GM19468 (cell line): Measurements from ENCODE around the gene NSL1.
"Not testable (repeated sequence)": the region's sequence is repeated elsewhere in the genome, so short reads cannot be mapped to it uniquely, and the experiment has no call there.

Experiments used
- ATAC-seq: cut with Tn5 transposase; IDR thresholded peaks from one replicate; pipeline ENCODE4 v1.9.1; 2021; ENCODE audit warnings: mild to moderate bottlenecking, moderate library complexity, moderate number of reproducible peaks; ENCODE audit not compliant: unreplicated experiment; ENCODE audit errors: extremely low read depth

The NSL1 gene

DNA sequence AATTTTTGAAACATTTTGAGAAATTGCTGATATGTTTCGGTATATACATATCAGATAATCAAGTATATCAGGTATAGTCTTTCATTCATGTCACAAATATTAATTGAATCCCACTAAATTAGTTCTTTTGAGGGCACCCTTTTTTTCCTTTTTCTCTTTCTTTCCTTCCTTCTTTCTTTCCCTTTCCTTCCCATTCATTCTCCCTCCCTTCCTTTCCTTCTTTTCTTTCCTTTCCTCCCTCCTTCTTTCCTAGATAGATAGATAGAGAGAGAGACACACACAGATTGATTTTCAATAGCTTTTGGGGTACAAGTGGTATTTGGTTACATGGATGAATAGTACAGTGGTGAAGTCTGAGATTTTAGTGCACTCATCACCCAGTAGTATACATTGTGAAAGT is 5.7 kb downstream of the NSL1 start:
- no peak for ATAC-seq

DNA sequence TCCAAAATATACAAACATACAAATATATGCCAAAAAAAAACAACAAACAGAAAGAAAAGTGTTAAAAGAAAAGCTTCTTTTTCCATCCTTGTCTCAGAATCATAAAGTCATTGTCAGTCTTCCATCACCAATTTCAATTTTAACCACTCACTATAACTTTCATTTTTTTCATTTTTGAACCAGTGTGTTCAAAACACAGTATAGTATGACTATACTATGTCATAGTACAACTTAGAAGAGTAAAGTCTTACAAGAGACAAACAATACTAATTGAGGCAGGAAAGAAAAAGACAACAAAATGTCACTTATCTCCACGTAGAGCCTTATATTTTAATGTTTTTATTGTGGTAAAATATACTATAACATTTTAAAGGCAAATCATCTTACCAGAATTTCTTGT is 7.6 kb downstream of the NSL1 start:
- ATAC-seq = no peak

DNA sequence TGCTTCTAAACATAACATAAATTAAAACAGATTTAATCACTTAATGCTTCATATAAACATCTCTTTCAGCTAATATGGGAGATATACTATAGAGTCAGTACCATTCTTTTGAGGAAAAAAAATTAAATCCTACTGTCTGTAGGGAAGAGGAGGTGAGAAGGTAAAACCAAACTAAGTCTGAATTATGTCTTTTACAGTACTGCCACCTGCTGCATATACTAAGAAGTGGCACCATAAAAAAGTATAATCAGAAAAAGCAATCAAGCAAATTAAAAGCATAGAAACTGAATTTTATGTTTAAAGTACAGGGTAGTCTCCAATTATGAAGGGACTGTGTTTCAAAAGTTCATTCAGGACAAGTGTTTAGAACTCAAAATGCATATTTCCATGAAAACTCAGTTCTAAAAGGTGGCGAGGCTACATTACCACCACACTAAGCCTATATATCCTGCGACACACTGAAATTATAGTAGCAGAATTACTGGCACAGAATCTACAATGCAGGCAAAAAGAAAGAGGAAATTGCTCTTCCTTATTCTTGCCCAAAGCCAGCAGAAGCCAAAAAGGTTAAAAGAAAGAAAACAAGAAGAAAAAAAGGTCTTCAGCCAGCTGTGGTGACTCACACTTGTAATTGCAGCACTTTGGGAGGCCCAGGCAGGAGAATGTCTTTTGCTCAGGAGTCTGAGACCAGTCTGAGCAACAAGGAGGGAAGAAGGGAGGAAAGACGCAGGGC is 9.0 kb downstream of the NSL1 start:
- ATAC-seq = peak; percentile 36

DNA sequence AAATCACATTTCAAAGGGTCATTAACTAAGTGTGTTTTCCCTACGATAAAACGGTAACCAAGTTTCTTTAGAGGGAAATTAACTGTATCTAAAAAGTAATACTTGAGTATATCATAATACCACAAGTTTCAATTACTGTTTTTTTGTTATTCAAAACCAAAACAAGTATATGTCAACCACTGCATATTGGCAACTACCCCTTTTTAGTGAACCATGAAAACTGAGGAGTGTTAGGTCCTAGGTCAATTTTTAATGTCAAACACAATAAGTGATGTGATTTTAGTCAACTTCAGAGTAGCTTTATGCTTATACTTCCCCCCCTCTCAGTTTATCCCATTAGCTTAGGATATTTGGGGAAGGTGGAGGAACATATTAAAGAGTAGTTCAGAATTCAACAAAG is 10.4 kb downstream of the NSL1 start:
- ATAC-seq = no peak

DNA sequence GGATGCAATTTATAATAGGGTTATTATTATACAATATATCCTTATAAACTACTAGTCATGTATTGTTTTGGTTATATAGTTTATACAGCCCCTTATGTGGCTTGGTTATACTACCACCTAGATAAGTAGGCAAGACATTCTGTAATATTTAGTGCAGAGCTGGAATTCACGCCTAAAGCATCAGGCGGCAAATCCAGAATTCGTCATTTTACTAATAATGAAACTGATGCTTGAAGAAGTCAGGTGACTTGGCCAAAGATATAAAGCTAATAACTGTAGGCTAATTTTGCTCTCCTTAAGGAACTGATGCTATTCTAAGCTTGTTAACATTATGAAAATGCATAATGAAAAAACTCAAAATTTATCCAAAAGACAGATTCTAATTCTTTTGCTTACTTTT is 10.8 kb downstream of the NSL1 start:
- ATAC-seq = no peak

DNA sequence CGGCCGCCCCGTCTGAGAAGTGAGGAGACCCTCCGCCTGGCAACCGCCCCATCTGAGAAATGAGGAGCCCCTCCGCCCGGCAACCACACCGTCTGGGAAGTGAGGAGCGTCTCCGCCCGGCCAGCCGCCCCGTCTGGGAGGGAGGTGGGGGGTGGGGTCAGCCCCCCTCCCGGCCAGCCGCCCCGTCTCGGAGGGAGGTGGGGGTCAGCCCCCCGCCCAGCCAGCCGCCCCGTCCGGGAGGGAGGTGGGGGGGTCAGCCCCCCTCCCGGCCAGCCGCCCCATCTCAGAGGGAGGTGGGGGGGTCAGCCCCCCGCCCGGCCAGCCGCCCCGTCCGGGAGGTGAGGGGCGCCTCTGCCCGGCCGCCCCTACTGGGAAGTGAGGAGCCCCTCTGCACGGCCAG is 12.5 kb downstream of the NSL1 start:
- ATAC-seq = not testable (repeated sequence)

DNA sequence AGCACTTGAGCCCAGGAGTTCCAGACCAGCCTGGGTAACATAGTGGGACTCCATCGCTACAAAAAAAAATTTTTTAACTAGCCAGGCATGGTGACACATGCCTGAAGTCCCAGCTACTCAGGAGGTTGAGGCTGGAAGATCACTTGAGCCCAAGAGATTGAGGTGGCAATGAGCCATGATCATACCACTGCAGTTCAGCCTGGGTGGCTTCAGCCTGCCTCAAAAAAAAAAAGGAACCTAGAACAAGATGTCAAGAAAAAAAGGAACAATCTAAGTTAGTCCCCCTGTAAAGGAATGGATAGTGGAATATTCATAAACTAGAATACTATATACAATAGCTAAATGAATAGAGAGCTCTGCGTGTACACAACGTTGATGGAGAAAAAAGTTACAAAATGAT is 14.4 kb downstream of the NSL1 start:
- ATAC-seq = no peak

DNA sequence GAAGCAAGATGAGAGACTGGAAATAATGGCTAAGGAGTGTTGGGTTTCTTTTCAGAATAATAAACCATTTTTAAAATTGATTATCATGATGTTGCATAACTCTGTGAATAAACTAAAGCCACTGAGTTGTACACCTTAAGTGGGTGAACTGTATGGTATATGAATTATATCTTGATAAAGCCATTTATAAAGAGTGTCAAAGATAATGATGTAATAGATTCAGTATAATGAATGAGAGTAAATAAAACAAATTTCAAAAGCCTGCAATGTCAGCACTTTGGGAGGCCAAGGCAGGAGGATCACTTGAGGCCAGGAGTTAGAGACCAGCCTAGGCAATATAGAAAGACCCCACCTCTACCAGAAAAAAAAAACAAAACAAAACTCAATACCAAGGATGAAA is 16.3 kb downstream of the NSL1 start:
- ATAC-seq = no peak

DNA sequence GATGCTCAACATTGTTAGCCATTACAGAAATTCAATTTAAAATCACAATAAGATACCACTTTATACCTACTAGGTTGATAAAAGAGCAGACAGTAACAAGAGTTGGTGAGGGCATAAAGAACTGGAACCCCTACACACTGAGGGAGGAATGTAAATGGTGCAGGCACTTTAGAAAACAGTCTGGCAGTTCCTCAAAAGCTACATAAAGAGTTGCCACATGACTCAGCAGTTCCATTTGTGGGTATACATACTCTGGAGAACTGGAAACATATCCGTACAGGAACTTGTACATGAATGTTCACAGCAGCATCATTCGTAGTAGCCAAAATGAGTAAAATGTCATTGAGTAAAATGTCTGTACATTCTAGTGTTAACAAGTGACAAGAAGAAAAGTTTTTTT is 17.0 kb downstream of the NSL1 start:
- ATAC-seq = no peak

DNA sequence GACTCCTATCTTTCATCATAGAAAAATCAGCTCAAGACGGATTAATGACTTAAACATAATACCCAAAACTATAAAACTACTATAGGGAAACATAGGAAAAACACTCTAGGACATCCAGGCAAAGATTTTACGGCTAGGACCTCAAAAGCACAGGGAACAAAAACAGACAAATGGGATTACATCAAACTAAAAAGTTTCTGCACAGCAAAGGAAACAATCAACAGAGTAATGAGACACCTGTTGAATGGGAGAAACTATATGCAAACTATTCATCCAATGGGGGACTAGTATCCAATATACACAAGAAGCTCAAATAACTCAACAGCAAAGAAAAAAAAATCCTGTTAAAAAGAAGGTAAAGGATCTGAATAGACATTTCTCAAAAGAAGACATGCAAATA is 18.6 kb downstream of the NSL1 start:
- ATAC-seq = no peak

DNA sequence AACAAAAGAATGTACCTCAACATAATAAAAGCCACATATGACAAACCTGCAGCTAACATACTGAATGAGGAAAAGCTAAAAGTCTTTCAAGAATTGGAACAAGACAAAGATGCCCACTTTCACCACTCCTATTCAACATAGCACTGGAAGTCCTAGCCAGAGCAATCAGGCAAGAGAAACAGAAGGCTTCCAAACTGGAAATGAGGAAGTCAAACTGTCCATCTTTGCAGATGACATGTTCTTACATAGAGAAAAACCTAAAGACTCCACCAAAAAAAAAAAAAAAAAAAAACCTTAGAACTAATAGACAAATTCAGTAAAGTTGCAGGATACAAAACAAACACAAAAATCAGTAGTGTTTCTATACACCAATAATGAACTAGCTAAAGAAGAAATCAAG is 20.2 kb downstream of the NSL1 start:
- ATAC-seq = no peak

DNA sequence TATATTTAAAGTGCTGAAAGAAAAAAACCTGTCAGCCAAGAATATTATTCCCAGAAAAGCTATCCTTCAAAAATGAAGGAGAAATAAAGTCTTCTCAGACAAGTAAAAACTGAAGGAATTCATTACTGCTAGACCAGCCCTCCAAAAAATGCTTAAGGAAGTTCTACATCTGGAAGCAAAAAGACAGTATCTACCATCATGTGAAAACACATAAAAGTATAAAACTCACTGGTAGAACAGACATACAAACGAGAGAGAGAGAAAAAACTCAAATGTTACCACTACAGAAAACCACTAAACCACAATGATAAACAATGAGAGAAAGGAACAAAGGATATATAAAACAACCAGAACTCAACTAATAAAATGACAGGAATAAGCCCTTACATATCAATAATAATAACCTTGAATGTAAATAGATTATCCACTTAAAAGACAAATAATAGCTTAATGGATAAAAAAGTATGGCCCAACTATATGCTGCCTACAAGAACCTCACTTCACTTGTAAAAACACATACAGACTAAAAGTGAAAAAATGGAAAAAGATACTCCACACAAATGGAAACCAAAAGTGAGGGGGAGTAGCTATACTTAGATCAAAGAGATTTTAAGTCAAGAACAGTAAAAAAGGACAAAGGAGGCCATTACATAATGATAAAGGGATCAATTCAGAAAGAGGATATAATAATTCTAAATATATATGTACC is 22.0 kb downstream of the NSL1 start:
- ATAC-seq = no peak

DNA sequence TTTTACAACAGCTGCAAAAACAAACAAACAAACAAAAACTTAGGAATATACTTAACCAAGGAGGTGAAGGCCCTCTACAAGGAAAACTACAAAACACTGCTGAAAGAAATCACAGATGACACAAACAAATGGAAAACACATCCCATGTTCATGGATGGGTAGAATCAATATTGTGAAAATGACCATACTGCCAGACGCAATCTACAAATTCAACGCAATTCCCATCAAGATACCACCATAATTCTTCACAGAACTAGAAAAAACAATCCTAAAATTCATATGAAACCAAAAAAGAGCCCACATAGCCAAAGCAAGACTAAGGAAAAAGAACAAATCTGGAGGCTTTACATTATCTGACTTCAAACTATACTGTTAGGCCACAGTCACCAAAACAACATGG is 24.8 kb downstream of the NSL1 start:
- ATAC-seq = not testable (repeated sequence)

DNA sequence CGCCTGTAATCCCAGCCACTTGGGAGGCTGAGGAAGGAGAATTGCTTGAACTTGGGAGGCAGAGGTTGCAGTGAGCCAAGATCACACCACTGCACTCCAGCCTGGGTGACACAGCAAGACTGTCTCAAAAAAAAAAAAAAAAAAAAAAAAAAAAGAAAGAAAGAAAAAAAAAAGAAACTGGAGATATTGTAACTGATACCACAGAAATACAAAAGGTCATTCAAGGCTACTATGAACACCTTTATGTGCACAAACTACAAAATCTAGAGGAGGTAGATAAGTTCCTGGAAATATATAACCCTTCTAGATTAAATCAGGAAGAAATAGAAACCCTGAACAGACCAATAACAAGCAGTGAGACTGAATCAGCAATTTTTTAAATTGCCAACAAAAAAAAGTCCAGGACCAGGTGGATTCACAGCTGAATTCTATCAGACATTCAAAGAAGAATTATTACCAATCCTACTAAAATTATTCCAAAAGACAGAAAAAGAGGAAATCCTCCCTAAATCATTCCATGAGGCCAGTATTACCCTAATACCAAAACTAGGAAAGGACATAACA is 26.8 kb downstream of the NSL1 start:
- ATAC-seq = not testable (repeated sequence)

DNA sequence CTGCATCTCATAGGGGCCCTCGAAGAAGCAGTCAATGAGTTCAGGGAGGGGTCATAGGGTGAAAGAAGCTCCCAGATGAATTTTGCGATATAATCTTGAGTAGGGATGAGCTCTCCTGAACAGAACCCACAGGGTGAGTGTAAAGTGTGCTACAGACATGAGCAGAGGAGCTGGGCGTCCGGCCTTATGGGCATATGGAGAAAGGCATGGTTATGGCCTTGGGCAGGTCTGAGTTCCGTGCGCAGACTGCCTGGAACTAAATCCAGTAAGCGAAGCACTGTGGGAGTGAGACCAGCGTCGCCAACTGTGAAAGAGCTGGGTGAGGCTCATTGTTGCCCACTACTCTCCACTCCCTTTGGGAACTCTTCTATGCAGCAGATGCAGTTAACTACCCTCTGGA is 28.7 kb downstream of the NSL1 start:
- ATAC-seq = no peak

DNA sequence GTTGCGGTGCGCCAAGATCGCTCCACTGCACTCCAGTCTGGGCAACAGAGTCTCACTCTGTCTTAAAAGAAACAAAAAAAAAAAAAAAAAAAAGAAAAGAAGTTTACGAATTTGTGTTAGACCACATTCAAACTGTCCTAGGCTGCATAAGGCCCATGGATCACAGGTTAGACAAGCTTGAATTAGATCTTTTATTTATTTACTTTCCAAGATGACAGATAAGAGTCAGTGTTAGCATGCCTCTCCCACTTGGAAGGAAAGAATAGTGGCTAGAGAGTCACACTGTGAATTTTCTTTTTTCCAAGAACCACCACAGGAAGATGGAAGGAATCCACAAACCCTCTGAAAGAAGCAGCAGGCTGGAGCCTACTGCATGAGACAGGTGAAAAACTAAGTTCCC is 29.3 kb downstream of the NSL1 start:
- no peak for ATAC-seq

DNA sequence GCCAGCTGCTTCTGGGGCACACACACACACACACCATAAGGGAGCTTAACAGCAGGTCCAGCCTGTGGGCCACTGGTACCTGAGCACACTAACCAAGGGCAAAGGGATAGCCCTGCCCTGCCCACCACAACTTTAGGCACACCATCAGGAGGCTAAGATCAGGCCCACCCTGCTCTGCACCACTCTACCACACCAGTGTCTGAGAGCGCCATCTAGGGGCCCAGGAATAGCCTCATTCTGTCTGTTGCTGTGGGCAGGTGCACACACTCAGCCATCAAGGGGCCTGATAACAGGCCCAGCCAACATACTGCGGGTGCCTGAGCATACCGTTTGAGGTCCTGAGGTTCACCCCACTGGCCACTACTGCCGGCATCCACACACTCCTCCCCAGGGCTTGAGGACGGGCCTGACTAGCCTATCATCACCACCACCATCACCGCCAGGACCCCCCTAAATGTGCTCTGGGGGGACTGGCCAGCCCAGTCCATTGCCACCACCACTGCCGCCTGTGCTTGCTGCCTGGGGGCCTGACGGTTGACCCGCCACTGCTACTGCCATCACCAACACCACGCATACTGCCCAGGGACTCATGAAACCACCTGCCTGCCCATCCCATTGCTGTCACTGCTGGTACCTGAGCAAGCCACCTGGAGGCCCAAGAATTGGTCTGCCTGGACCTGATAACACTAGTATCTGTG is 31.3 kb downstream of the NSL1 start:
- no peak for ATAC-seq

DNA sequence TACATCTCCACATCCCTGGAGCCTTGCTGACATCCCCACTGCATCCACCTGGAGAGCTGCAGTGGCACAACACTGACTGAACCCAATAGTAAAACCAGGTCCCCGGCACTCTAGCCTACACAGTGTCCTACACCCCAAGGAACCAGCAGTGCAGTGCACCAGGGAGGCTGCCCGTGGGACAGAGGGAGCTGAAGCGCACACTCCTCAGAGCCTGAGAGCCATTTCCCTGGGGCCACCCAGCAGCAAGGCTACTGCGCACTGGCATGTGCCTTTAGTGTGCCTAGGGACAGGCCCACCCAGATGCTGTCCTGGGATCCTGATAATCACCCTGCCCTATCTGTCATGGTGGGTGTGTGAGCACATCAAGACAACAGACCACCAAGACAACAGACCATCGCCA is 31.9 kb downstream of the NSL1 start:
- ATAC-seq = no peak

DNA sequence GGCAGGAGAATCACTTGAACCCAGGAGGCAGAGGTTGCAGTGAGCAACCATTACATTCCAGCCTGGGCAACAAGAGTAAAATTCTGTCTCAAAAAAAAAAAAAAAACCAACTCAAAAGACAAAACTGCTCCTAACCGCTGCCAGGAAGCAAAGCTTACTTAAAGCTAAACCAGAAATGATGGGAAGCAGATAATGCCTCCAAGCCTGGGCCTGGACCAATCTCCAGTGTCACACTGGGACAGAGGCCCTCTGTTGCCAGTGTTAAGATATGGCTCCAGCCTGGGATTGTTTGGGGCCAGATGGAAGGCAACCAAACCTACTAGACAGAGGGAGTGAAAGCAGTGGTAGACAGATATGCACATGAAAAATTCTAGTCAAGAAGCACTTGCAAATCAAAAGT is 36.9 kb downstream of the NSL1 start:
- ATAC-seq = no peak

DNA sequence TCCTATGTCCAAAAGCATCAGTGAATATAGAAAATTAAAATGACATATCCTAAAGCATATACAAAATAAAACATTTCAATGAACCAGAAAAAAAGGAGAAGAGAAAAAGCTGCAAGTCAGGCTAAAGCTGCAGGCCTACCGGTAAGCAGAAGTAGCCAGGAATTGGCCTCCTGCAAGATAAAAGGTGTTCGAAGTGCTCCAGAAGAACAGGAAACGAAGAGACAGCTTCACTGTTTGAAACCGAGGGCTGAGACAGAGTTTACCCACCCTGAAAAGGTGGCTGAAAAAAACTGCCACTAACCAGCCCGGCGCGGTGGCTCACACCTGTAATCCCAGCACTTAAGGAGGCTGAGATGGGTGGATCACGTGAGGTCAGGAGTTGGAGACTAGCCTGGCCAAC is 37.4 kb downstream of the NSL1 start:
- no peak for ATAC-seq

DNA sequence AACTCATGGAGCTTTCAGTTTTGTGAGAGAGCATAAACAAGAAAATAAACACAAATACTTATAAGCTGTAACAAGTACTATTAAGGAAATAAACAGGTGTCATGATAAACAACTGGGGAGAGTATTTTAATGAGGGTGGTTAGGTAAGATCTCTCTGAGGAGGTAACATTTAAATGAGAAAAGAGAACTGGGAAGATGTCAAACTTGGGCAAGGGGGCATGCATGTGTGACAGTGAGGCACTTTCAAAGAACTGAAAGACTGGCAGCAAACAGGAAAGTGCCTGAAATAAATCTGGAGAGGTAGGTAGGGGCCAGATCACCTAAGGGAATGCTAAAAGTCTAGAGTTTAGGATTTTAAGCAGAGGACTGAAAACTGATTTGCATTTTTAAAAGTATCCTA is 37.8 kb downstream of the NSL1 start:
- ATAC-seq = no peak
